SKM-1 treated with dmso at 0.1 percent for 144 hours (cell line): ENCODE results near the gene ZNF217.
"Not testable (repeated sequence)": the region's sequence is repeated elsewhere in the genome, so short reads cannot be mapped to it uniquely, and the experiment has no call there.

ENCODE experiments used
- DNase-seq: peaks from one replicate; lab custom pipeline; 2025; ENCODE audit not compliant: unreplicated experiment; lab: John Stamatoyannopoulos, UW

ZNF217 gene

GRCh38 chr20:53593466-53594007, at the start of gene ZNF217:
ZNF217 (minus strand) TSS chr20:53593839; CDS start chr20:53582826, 11,013 bp downstream.
- DNase-seq: peak; percentile 39

- peak; percentile 83 for DNase-seq
Measured at GRCh38 chr20:53643031-53643832, 49.6 kb upstream of the ZNF217 start.

GRCh38 chr20:53642196-53643030, 48.8 kb upstream of the ZNF217 start:
- peak; percentile 86 for DNase-seq

- no peak for DNase-seq
Measured at GRCh38 chr20:53639647-53640440, 46.2 kb upstream of the ZNF217 start.

- DNase-seq: no peak
Measured at GRCh38 chr20:53639128-53639527, 45.5 kb upstream of the ZNF217 start.

GRCh38 chr20:53637310-53637709, 43.7 kb upstream of the ZNF217 start:
- DNase-seq: not testable (repeated sequence)

- DNase-seq: no peak
Measured at GRCh38 chr20:53636540-53637097, 43.0 kb upstream of the ZNF217 start.

DNA sequence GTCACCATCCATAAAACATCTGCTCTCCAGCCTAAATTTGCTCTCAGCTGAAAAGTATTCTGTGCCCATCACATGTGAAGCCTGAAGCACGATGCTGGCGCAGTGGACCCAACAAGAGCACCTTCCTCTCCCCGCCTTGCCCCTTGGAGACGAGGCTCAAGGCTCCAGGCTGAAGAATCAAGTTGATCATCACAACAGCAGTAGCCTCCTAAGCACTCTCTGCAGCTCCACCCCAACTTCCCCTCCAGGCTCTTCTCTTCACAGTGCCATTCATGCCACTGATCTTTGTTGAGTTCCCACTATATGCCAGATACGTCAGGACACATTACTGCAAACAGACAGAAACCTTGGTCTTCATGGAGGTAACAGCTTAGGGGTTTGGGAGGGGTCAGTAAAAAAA, 41.6 kb upstream of the ZNF217 start:
- no peak for DNase-seq

DNA sequence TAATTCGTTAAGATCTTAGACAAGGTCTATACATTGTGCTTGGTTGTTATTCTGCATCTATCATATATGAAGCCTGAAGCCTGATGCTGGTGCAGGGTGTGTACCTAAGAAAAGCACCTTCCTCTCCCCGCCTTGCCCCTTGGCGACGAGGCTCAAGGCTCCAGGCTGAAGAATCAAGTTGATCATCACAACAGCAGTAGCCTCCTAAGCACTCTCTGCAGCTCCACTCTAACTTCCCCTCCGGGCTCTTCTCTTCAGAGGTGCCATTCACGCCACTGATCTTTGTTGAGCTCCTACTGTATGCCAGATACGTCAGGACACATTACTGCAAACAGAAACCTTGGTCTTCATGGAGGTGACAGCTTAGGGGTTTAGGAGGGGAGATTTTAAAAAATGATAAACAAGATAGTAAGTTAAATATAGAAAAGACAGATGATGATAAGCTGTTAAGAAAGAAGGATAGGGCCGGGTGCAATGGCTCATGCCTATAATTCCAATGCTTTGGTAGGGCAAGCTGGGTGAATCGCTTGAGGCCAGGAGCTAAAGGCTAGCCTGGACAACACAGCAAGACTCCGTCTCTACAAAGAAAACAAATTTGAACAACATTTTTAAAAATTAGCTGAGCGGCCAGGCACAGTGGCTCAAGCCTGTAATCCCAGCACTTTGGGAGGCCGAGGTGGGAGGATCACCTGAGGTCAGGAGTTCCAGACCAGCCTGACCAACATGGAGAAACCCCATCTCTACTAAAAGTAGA, 38.4 kb upstream of the ZNF217 start:
- no peak for DNase-seq

DNA sequence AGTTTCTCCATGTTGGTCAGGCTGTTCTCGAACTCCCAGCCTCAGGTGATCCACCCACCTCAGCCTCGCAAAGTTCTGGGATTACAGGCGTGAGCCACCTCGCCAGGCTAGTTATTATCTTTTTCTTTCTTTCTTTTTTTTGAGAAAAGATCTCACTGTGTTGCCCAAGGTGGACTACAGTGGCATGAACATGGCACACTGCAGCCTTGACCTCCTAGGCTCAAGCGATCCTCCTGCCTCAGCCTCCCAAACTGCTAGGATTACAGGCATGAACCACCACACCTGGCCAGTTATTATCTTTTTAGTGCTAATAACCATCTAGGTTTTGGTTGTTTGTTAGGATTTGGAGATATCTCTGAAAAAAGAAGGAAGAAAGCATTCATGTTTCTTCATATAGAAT, 35.8 kb upstream of the ZNF217 start:
- DNase-seq: no peak

- not testable (repeated sequence) for DNase-seq
Measured at GRCh38 chr20:53628758-53629157, 35.1 kb upstream of the ZNF217 start.

GRCh38 chr20:53628076-53628475, 34.4 kb upstream of the ZNF217 start:
- DNase-seq: no peak

DNA sequence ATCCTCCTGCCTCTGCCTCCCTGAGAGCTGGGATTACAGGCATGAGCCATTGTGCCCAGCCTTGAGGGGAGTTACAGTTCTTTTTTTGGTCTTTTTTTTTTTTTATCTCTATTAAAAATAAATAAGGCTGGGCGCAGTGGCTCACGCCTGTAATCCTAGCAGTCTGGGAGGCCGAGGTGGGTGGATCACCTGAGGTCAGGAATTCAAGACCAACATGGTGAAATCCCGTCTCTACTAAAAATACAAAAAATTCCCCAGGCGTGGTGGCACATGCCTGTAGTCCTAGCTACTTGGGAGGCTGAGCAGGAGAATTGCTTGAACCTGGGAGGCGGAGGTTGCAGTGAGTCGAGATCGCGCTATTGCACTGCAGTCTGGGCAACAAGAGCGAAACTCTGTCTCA, 33.4 kb upstream of the ZNF217 start:
- not testable (repeated sequence) for DNase-seq

GRCh38 chr20:53626584-53626983, 32.9 kb upstream of the ZNF217 start:
- DNase-seq: no peak

GRCh38 chr20:53625311-53626129, 31.9 kb upstream of the ZNF217 start:
- DNase-seq: no peak

GRCh38 chr20:53624927-53625250, 31.2 kb upstream of the ZNF217 start:
- DNase-seq: not testable (repeated sequence)

GRCh38 chr20:53623454-53624211, 30.0 kb upstream of the ZNF217 start:
- DNase-seq: peak; percentile 75

GRCh38 chr20:53623134-53623453, 29.5 kb upstream of the ZNF217 start:
- DNase-seq: no peak
